Activated naive CD4-positive, alpha-beta T cell treated with anti-CD3 and anti-CD28 coated beads for 36 hours (primary cell): Measurements from ENCODE around the gene CA7. TPM values are rescaled to one million over a fixed set of nuclear protein-coding genes. Genes with fewer than 3 reads are reported as not detected.
A peak's percentile ranks its signal among the peaks of the same experiment; 100 is the strongest.
"Not testable (repeated sequence)": the region's sequence is repeated elsewhere in the genome, so short reads cannot be mapped to it uniquely, and the experiment has no call there.

Experiments used
- CTCF ChIA-PET: fragments of 350-600 bp; sonication (Branson Sonifier 250); formaldehyde crosslinking; loops from one replicate; lab custom pipeline; 2021; ENCODE audit warnings: antibody characterized with exemption; lab: Charles Lee
- DNase-seq: peaks from one replicate; pipeline ENCODE4 v3.0.0-alpha.2; 2020
- H3K27ac Mint-ChIP-seq: one replicate; pipeline ENCODE4 v1.8.0; 2021; ENCODE audit warnings: mild to moderate bottlenecking, mixed read lengths
- H3K27me3 Mint-ChIP-seq: one replicate; pipeline ENCODE4 v1.8.0; 2021; ENCODE audit warnings: low read depth, mixed read lengths
- H3K36me3 Mint-ChIP-seq: one replicate; pipeline ENCODE4 v1.8.0; 2021; ENCODE audit warnings: low read depth, mixed read lengths
- H3K4me1 Mint-ChIP-seq: one replicate; pipeline ENCODE4 v1.8.0; 2021; ENCODE audit warnings: low read depth, mixed read lengths
- H3K4me3 Mint-ChIP-seq: one replicate; pipeline ENCODE4 v1.8.0; 2021; ENCODE audit warnings: mild to moderate bottlenecking, moderate library complexity, mixed read lengths
- H3K9me3 Mint-ChIP-seq: one replicate; pipeline ENCODE4 v1.8.0; 2021; ENCODE audit warnings: mixed read lengths
- intact Hi-C: fragments of 100-400 bp; cut with micrococcal nuclease; formaldehyde crosslinking; loops from one replicate; pipeline ENCODE4 v1.15.1; 2023
- total RNA-seq, 2 experiments: library from RNA; stranded (reverse); gene quantifications; one replicate each; pipeline ENCODE4 v1.2.3, GENCODE V29; 2021

Gene CA7
- total RNA-seq, 2 experiments from 2014 or later: not detected

GRCh38 chr16:66859397-66860068 is 15.3 kb downstream of the CA7 start:
- Mint-ChIP-seq H3K4me1 (no peaks in the 10 kb centered on the region), H3K9me3 (no peaks in the 10 kb centered on the region), H3K36me3 (no peaks in the 10 kb centered on the region), H3K27me3 (no peaks in the 10 kb centered on the region), H3K27ac (no peak overlapping the region), H3K4me3 (no peak overlapping the region)
- intact Hi-C loops: no loop called here
- no peak for DNase-seq
- CTCF ChIA-PET: interaction anchor here (0.7 to 3.8 kb wide), 5 partner anchors 9 to 29 kb away, joined by 3 to 19 read pairs (median 3); partner anchors contain the start of gene NAE1

GRCh38 chr16:66862023-66862520 is 17.9 kb downstream of the CA7 start:
- Mint-ChIP-seq H3K4me1 (no peaks in the 10 kb centered on the region), H3K27me3 (no peaks in the 10 kb centered on the region), H3K9me3 (no peaks in the 10 kb centered on the region), H3K4me3 (no peak overlapping the region), H3K27ac (no peak overlapping the region), H3K36me3 (no peaks in the 10 kb centered on the region)
- intact Hi-C loops: no loop called here
- CTCF ChIA-PET: interaction anchor here (0.6 to 3.8 kb wide), 3 partner anchors 31 to 164 kb away, joined by 3 to 19 read pairs (median 4); partner anchors contain the start of gene NAE1
- no peak for DNase-seq

- Mint-ChIP-seq H3K27me3 (no peaks in the 10 kb centered on the region), H3K4me3 (no peak overlapping the region), H3K36me3 (no peaks in the 10 kb centered on the region), H3K9me3 (no peaks in the 10 kb centered on the region), H3K4me1 (peaks cover 2% of the 10 kb centered on the region), H3K27ac (no peak overlapping the region)
- no peak for DNase-seq
- CTCF ChIA-PET: interaction anchor here (3.8 kb wide), 1 partner anchor 33 kb away, joined by 19 read pairs; the partner anchor contains the start of gene NAE1
- intact Hi-C loops: no loop called here
Measured at GRCh38 chr16:66863707-66864106, 19.5 kb downstream of the CA7 start.

- H3K4me1 Mint-ChIP-seq: peaks cover 18% of the 10 kb centered on the region
- H3K9me3 Mint-ChIP-seq: no peaks in the 10 kb centered on the region
- no peak for DNase-seq
- H3K27me3 Mint-ChIP-seq: no peaks in the 10 kb centered on the region
- CTCF ChIA-PET: interaction anchor here (0.7 to 6.3 kb wide), 12 partner anchors 11 to 463 kb away, joined by 3 to 132 read pairs (median 14); partner anchors contain the start of genes CA7, NAE1 and PDP2
- no peak overlapping the region for H3K4me3 Mint-ChIP-seq
- H3K27ac Mint-ChIP-seq: no peak overlapping the region
- H3K36me3 Mint-ChIP-seq: no peaks in the 10 kb centered on the region
- intact Hi-C loops: no loop called here
Measured at GRCh38 chr16:66869424-66869823, 25.2 kb downstream of the CA7 start.

GRCh38 chr16:66871363-66871762 is 27.1 kb downstream of the CA7 start:
- not testable (repeated sequence) for DNase-seq, H3K27ac Mint-ChIP-seq
- H3K4me1 Mint-ChIP-seq: peaks cover 33% of the 10 kb centered on the region

GRCh38 chr16:66871840-66872239 is 27.6 kb downstream of the CA7 start:
- Mint-ChIP-seq H3K4me1 (peaks cover 33% of the 10 kb centered on the region), H3K27me3 (no peaks in the 10 kb centered on the region), H3K9me3 (peaks cover 2% of the 10 kb centered on the region), H3K27ac (no peak overlapping the region), H3K4me3 (no peak overlapping the region), H3K36me3 (no peaks in the 10 kb centered on the region)
- DNase-seq: no peak
- intact Hi-C loops: loop anchor here (2.0 kb wide), 4 partner anchors 63 to 319 kb away; partner anchors contain the start of genes CES2, CIAO2B, CKLF and DYNC1LI2
- CTCF ChIA-PET: interaction anchor here (0.7 to 1.7 kb wide), 7 partner anchors 9 to 119 kb away, joined by 3 to 18 read pairs (median 4); partner anchors contain the start of genes NAE1 and PDP2

More at GRCh38 chr16:66871363-66871762, 27.1 kb downstream of the CA7 start:
- H3K27me3 Mint-ChIP-seq, intact Hi-C loops, H3K4me3 Mint-ChIP-seq, H3K9me3 Mint-ChIP-seq, H3K36me3 Mint-ChIP-seq: not testable (repeated sequence)
- CTCF ChIA-PET: interaction anchor here (0.7 to 6.3 kb wide), 5 partner anchors 9 to 144 kb away, joined by 3 to 132 read pairs (median 3); partner anchors contain the start of genes DYNC1LI2, NAE1 and PDP2

- no peaks in the 10 kb centered on the region for H3K36me3 Mint-ChIP-seq
- H3K27ac Mint-ChIP-seq: no peak overlapping the region
- peak overlapping the region; percentile 62 for H3K4me3 Mint-ChIP-seq
- CTCF ChIA-PET: interaction anchor here (0.6 to 1.7 kb wide), 13 partner anchors 13 to 264 kb away, joined by 3 to 18 read pairs (median 3); partner anchors contain the start of genes NAE1 and RRAD
- H3K4me1 Mint-ChIP-seq: peaks cover 34% of the 10 kb centered on the region
- H3K9me3 Mint-ChIP-seq: peaks cover 2% of the 10 kb centered on the region
- DNase-seq: no peak
- no peaks in the 10 kb centered on the region for H3K27me3 Mint-ChIP-seq
- intact Hi-C loops: loop anchor here (2.0 kb wide), 4 partner anchors 62 to 320 kb away; partner anchors contain the start of genes CES2, CIAO2B, CKLF and DYNC1LI2
Measured at GRCh38 chr16:66872559-66872942, 28.3 kb downstream of the CA7 start.

- peaks cover 38% of the 10 kb centered on the region for H3K4me1 Mint-ChIP-seq
- no peaks in the 10 kb centered on the region for H3K36me3 Mint-ChIP-seq
- DNase-seq: peak; percentile 93
- H3K9me3 Mint-ChIP-seq: peaks cover 2% of the 10 kb centered on the region
- CTCF ChIA-PET: interaction anchor here (0.6 to 1.7 kb wide), 14 partner anchors 14 to 297 kb away, joined by 3 to 18 read pairs (median 3); partner anchors contain the start of genes NAE1 and RRAD
- peak overlapping the region; percentile 62 for H3K4me3 Mint-ChIP-seq
- peak overlapping the region; percentile 81 for H3K27ac Mint-ChIP-seq
- H3K27me3 Mint-ChIP-seq: no peaks in the 10 kb centered on the region
- intact Hi-C loops: loop anchor here (1.0 to 2.0 kb wide), 9 partner anchors 42 to 465 kb away; partner anchors contain the start of genes CES2, CIAO2B, CKLF and DYNC1LI2
Measured at GRCh38 chr16:66872943-66873684, 28.9 kb downstream of the CA7 start.

GRCh38 chr16:66873685-66874055 is 29.5 kb downstream of the CA7 start:
- intact Hi-C loops: loop anchor here (1.0 to 2.0 kb wide), 9 partner anchors 42 to 465 kb away; partner anchors contain the start of genes CES2, CIAO2B, CKLF and DYNC1LI2
- no peak for DNase-seq
- H3K4me3 Mint-ChIP-seq: no peak overlapping the region
- CTCF ChIA-PET: interaction anchor here (0.6 to 1.7 kb wide), 8 partner anchors 17 to 296 kb away, joined by 3 to 18 read pairs (median 4); partner anchors contain the start of genes NAE1 and RRAD
- H3K36me3 Mint-ChIP-seq: no peaks in the 10 kb centered on the region
- no peak overlapping the region for H3K27ac Mint-ChIP-seq
- H3K4me1 Mint-ChIP-seq: peaks cover 43% of the 10 kb centered on the region
- H3K9me3 Mint-ChIP-seq: peaks cover 2% of the 10 kb centered on the region
- H3K27me3 Mint-ChIP-seq: no peaks in the 10 kb centered on the region

GRCh38 chr16:66874079-66874775 is 30.0 kb downstream of the CA7 start:
- H3K36me3 Mint-ChIP-seq: no peaks in the 10 kb centered on the region
- DNase-seq: peak; percentile 19
- peaks cover 2% of the 10 kb centered on the region for H3K9me3 Mint-ChIP-seq
- H3K4me3 Mint-ChIP-seq: no peak overlapping the region
- intact Hi-C loops: no loop called here
- CTCF ChIA-PET: interaction anchor here (0.6 to 2.1 kb wide), 7 partner anchors 10 to 179 kb away, joined by 3 to 8 read pairs (median 4); partner anchors contain the start of gene NAE1
- no peaks in the 10 kb centered on the region for H3K27me3 Mint-ChIP-seq
- H3K4me1 Mint-ChIP-seq: peaks cover 46% of the 10 kb centered on the region
- H3K27ac Mint-ChIP-seq: peak overlapping the region; percentile 73

- DNase-seq: peak; percentile 65
- Mint-ChIP-seq H3K27me3 (no peaks in the 10 kb centered on the region), H3K9me3 (peaks cover 2% of the 10 kb centered on the region), H3K27ac (peak overlapping the region; percentile 60), H3K4me1 (peaks cover 64% of the 10 kb centered on the region), H3K4me3 (peak overlapping the region; percentile 10), H3K36me3 (peaks cover 4% of the 10 kb centered on the region)
- CTCF ChIA-PET: interaction anchor here (0.6 to 1.1 kb wide), 4 partner anchors 10 to 342 kb away, joined by 3 to 4 read pairs (median 4); no protein-coding TSS in a partner anchor
- intact Hi-C loops: no loop called here
Measured at GRCh38 chr16:66878067-66878466, 33.9 kb downstream of the CA7 start.
